Breast epithelium (tissue), 4 donors: ENCODE measurements around the gene TMEM9. TPM values are rescaled to one million over a fixed set of nuclear protein-coding genes. Genes with fewer than 3 reads are reported as not detected.

Source experiments
- DNase-seq, 2 donors: peaks; one replicate each; pipeline ENCODE4 v3.0.0-alpha.2; 2019; ENCODE audit warnings: low spot score in 2 of 2
- H3K27ac ChIP-seq, 2 donors: fragments of 200-600 bp; sonication (generic) in 1 of 2; one replicate each; pipeline ENCODE4 v1.5.1; 2016 to 2019; ENCODE audit warnings: mild to moderate bottlenecking in 1 of 2
- H3K27me3 ChIP-seq, 2 donors: fragments of 200-600 bp; sonication (generic) in 1 of 2; one replicate each; pipeline versions ENCODE4 v1.5.1 to v1.6.0; 2017 to 2019; ENCODE audit warnings: control low read depth in 1 of 2, mild to moderate bottlenecking in 1 of 2
- H3K36me3 ChIP-seq: fragments of 200-600 bp; one replicate; pipeline ENCODE4 v1.5.1; 2019
- H3K4me1 ChIP-seq, 2 donors: fragments of 200-600 bp; sonication (generic); one replicate each; pipeline ENCODE4 v1.5.1; 2016 to 2019; ENCODE audit warnings: control low read depth in 1 of 2
- H3K4me3 ChIP-seq, 3 donors: fragments of 200-600 bp; sonication (generic); 1 replicate in 2 of 3; 2 replicates in 1 of 3; pipeline ENCODE4 v1.5.1; 2016 to 2019; ENCODE audit warnings: mild to moderate bottlenecking in 3 of 3, moderate library complexity in 2 of 3
- H3K9me3 ChIP-seq, 2 donors: fragments of 200-600 bp; sonication (generic) in 1 of 2; one replicate each; pipeline ENCODE4 v1.5.1; 2016 to 2019; ENCODE audit warnings: control low read depth in 1 of 2
- POLR2A ChIP-seq: fragments of 450-650 bp; IDR thresholded peaks from one replicate; pipeline ENCODE4 v1.6.1; 2016; ENCODE audit warnings: antibody characterized with exemption, mild to moderate bottlenecking, moderate library complexity
- POLR2AphosphoS5 ChIP-seq, 3 donors: sonication (generic); formaldehyde crosslinking; IDR thresholded peaks; one replicate each; pipeline ENCODE4 v1.6.1; 2017; ENCODE audit warnings: antibody characterized with exemption in 3 of 3
- intact Hi-C: fragments of 100-400 bp; cut with DNase I; formaldehyde crosslinking; loops from one replicate; pipeline ENCODE4 v1.15.1; 2023; ENCODE audit warnings: low total_unique reads
- total RNA-seq, 3 donors: library from RNA; depleted of rRNA; stranded (reverse); fragments of >200 nt; gene quantifications; one replicate each; pipeline ENCODE4 v1.1.0, GENCODE V29; 2016
- TF ChIP-seq, protein P1 (sequence below), 3 donors: fragments of 450-650 bp; IDR thresholded peaks; one replicate each; pipeline ENCODE4 v1.5.1; 2016 to 2017; ENCODE audit warnings: antibody characterized with exemption in 3 of 3, mild to moderate bottlenecking in 3 of 3, moderate library complexity in 3 of 3

TMEM9 gene
- total RNA-seq, 3 donors from 2014 or later = 48.3 to 104 (median 99.8) TPM

DNA sequence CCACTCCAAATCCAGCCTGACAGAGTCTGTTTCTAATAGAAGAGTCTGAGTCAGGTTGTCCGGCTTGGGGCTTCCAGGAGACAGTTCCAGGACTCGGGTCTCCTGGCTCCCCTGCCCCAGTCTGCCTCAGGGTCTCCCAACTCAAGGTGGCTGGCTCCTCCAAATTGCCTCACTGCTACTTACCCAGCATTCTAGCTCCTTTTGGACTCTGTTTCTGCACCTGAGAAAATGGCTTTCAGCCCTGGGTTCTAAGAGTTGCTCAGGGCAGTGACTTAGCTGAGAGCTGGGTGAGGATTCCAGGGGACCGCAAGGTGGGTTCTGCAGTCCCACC, 30.8 kb upstream of the TMEM9 start:
- H3K4me3 ChIP-seq = no peak overlapping the region
- TF ChIP-seq, protein P1, sequence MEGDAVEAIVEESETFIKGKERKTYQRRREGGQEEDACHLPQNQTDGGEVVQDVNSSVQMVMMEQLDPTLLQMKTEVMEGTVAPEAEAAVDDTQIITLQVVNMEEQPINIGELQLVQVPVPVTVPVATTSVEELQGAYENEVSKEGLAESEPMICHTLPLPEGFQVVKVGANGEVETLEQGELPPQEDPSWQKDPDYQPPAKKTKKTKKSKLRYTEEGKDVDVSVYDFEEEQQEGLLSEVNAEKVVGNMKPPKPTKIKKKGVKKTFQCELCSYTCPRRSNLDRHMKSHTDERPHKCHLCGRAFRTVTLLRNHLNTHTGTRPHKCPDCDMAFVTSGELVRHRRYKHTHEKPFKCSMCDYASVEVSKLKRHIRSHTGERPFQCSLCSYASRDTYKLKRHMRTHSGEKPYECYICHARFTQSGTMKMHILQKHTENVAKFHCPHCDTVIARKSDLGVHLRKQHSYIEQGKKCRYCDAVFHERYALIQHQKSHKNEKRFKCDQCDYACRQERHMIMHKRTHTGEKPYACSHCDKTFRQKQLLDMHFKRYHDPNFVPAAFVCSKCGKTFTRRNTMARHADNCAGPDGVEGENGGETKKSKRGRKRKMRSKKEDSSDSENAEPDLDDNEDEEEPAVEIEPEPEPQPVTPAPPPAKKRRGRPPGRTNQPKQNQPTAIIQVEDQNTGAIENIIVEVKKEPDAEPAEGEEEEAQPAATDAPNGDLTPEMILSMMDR (IDR thresholded peaks at IDR 0.05) = no peak
- TF ChIP-seq POLR2AphosphoS5 (IDR thresholded peaks at IDR 0.05) (no peak), POLR2A (no peak)
- no peaks in the 10 kb centered on the region for H3K27me3 ChIP-seq
- H3K9me3 ChIP-seq = no peaks in the 10 kb centered on the region
- intact Hi-C loops = no loop called here
- H3K4me1 ChIP-seq = no peaks in the 10 kb centered on the region
- no peak for DNase-seq
- H3K27ac ChIP-seq = no peak overlapping the region
- H3K36me3 ChIP-seq = no peaks in the 10 kb centered on the region

GRCh38 chr1:201184307-201185122, 30.2 kb upstream of the TMEM9 start:
- no peaks in the 10 kb centered on the region for H3K36me3 ChIP-seq
- no peaks in the 10 kb centered on the region for H3K27me3 ChIP-seq
- TF ChIP-seq POLR2AphosphoS5 (IDR thresholded peaks at IDR 0.05) = no peak
- TF ChIP-seq, protein P1 (IDR thresholded peaks at IDR 0.05) = no peak
- no peak for TF ChIP-seq POLR2A
- no peaks in the 10 kb centered on the region for H3K9me3 ChIP-seq
- no peaks in the 10 kb centered on the region for H3K4me1 ChIP-seq
- intact Hi-C loops = no loop called here
- H3K4me3 ChIP-seq = no peak overlapping the region
- no peak for DNase-seq
- H3K27ac ChIP-seq = no peak overlapping the region

DNA sequence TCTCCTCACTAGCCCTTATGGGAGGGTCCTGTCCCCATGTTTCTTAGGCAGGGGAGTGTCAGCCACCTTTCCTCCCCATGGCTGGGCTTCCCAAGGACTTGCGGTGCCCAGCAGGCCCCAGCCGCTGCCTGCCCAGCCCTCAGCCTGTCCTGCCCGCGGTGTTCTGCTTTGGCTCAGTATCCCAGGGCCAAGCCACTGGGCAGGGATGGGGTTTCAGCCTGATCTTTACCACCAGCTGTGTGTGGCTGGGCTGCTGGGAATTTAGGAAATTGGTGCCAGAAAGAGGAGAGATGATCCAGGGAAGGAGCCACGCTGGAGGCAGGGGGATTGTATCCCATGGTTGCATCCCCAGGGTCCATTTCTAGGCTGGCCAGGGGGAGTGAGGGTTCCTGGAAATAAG, 29.5 kb upstream of the TMEM9 start:
- H3K27me3 ChIP-seq = no peaks in the 10 kb centered on the region
- no peaks in the 10 kb centered on the region for H3K9me3 ChIP-seq
- DNase-seq = no peak
- TF ChIP-seq, protein P1 (IDR thresholded peaks at IDR 0.05) = no peak
- TF ChIP-seq POLR2AphosphoS5 (IDR thresholded peaks at IDR 0.05) (no peak), POLR2A (no peak)
- no peaks in the 10 kb centered on the region for H3K4me1 ChIP-seq
- H3K4me3 ChIP-seq = no peak overlapping the region
- intact Hi-C loops = no loop called here
- H3K36me3 ChIP-seq = no peaks in the 10 kb centered on the region
- no peak overlapping the region for H3K27ac ChIP-seq

DNA sequence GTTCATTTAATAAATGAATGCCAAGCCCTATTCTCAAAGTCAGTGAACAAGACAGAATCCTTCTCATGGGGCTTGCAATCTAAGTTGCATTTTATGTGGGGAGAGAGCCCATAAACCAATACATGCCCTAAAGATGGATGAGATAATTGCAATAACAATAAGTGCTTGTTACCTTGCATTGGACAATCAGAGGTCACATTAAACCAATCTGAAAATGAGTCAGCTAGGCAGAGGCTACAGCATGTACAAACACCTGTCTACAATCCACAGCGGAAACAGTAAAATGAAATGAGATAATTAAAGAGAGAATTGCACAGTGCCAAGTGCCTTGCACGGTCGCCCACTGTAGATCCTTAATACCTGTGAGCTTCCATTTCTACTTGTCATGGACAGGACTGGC, 28.9 kb upstream of the TMEM9 start:
- DNase-seq = no peak

DNA sequence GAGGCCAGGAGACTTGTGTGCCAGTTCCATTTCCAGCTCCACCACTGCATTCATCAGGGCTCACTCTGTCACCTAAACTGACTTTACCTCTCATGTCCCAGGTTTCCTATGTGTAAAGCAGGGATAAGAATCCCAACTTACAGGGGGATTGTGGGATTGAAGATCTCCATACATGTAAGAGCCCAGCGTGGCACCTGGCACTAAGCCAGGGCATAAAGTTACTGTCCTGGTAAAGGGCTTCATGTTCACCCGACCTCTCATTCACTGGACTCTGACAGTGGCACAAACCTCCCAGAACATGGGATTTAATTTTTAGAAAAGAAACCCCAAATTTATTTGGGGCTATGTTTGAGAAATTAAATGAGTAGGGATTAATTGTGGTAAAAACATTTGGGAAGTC, 27.5 kb upstream of the TMEM9 start:
- no peak for TF ChIP-seq POLR2AphosphoS5 (IDR thresholded peaks at IDR 0.05)
- TF ChIP-seq, protein P1 (IDR thresholded peaks at IDR 0.05) = no peak
- no peak for TF ChIP-seq POLR2A
- intact Hi-C loops = no loop called here

More for the DNA sequence above, 28.9 kb upstream of the TMEM9 start:
- Histone ChIP-seq H3K27ac (no peak overlapping the region), H3K4me3 (no peak overlapping the region), H3K9me3 (no peaks in the 10 kb centered on the region), H3K4me1 (no peaks in the 10 kb centered on the region), H3K27me3 (no peaks in the 10 kb centered on the region), H3K36me3 (no peaks in the 10 kb centered on the region)
- intact Hi-C loops = no loop called here
- TF ChIP-seq, protein P1 (IDR thresholded peaks at IDR 0.05) = no peak
- TF ChIP-seq POLR2A (no peak), POLR2AphosphoS5 (IDR thresholded peaks at IDR 0.05) (no peak)

More for the DNA sequence above, 27.5 kb upstream of the TMEM9 start:
- no peak for DNase-seq
- no peaks in the 10 kb centered on the region for H3K36me3 ChIP-seq
- H3K27ac ChIP-seq = no peak overlapping the region
- no peaks in the 10 kb centered on the region for H3K27me3 ChIP-seq
- H3K9me3 ChIP-seq = no peaks in the 10 kb centered on the region
- H3K4me1 ChIP-seq = no peaks in the 10 kb centered on the region
- no peak overlapping the region for H3K4me3 ChIP-seq
